OCI-LY3 (cell line): ENCODE results near the gene VASN.

ENCODE experiments used
- H2AFZ ChIP-seq: fragments of 200-600, 300-600 bp; shearing (Covaris generic); 2 replicates; pipeline ENCODE4 v1.6.0; 2014; ENCODE audit warnings: antibody characterized with exemption, low read depth, low read length
- H3K27ac ChIP-seq: fragments of 200-600, 300-600 bp; sonication (generic); 2 replicates; pipeline ENCODE4 v1.5.1; 2014; ENCODE audit warnings: mild to moderate bottlenecking, low read length, moderate library complexity, mixed read lengths
- H3K27me3 ChIP-seq: fragments of 200-600, 300-600 bp; sonication (generic); 2 replicates; pipeline ENCODE4 v1.6.1; 2014; ENCODE audit warnings: low read depth, low read length, mixed read lengths
- H3K36me3 ChIP-seq: fragments of 200-600, 300-600 bp; sonication (generic); replicated peaks from 2 replicates; pipeline ENCODE3; 2014; ENCODE audit warnings: low read depth, low read length, mixed read lengths
- H3K4me1 ChIP-seq: fragments of 300-600, 200-600 bp; sonication (generic); 2 replicates; pipeline ENCODE4 v1.6.1; 2014; ENCODE audit warnings: low read length, mixed read lengths
- H3K4me2 ChIP-seq: fragments of 200-600, 300-600 bp; sonication (generic); 2 replicates; pipeline ENCODE4 v1.6.1; 2014; ENCODE audit warnings: low read length, mixed read lengths
- H3K4me3 ChIP-seq: fragments of 300-600, 200-600 bp; sonication (generic); 2 replicates; pipeline ENCODE4 v1.5.1; 2014; ENCODE audit warnings: antibody characterized with exemption, mild to moderate bottlenecking, low read length, moderate library complexity
- H3K79me2 ChIP-seq: fragments of 300-600, 200-600 bp; shearing (Covaris generic); 2 replicates; pipeline ENCODE4 v1.6.1; 2014; ENCODE audit warnings: mild to moderate bottlenecking, low read length, mixed read lengths
- H3K9ac ChIP-seq: fragments of 300-600, 200-600 bp; shearing (Covaris generic); 2 replicates; pipeline ENCODE4 v1.6.0; 2014; ENCODE audit warnings: mild to moderate bottlenecking, low read length, moderate library complexity
- H3K9me3 ChIP-seq: fragments of 200-600, 300-600 bp; shearing (Covaris generic); 2 replicates; pipeline ENCODE4 v1.6.1; 2014; ENCODE audit warnings: low read length, mixed read lengths; ENCODE audit not compliant: insufficient read depth
- H4K20me1 ChIP-seq: fragments of 200-600, 300-600 bp; sonication (generic); 2 replicates; pipeline ENCODE4 v1.6.1; 2016; ENCODE audit warnings: low read length, mixed read lengths; ENCODE audit not compliant: insufficient read depth
- EZH2phosphoT487 ChIP-seq: fragments of 200-600 bp; shearing (Covaris generic); IDR thresholded peaks from 2 replicates; pipeline ENCODE4 v1.6.1; 2018; ENCODE audit warnings: antibody characterized with exemption, mixed run types, low read depth
- TF ChIP-seq, protein P1 (sequence below): fragments of 200-600, 300-600 bp; sonication (generic); IDR thresholded peaks from 2 replicates; pipeline ENCODE4 v1.5.1; 2014; ENCODE audit warnings: antibody characterized with exemption, low read length, low read depth

Gene VASN

DNA sequence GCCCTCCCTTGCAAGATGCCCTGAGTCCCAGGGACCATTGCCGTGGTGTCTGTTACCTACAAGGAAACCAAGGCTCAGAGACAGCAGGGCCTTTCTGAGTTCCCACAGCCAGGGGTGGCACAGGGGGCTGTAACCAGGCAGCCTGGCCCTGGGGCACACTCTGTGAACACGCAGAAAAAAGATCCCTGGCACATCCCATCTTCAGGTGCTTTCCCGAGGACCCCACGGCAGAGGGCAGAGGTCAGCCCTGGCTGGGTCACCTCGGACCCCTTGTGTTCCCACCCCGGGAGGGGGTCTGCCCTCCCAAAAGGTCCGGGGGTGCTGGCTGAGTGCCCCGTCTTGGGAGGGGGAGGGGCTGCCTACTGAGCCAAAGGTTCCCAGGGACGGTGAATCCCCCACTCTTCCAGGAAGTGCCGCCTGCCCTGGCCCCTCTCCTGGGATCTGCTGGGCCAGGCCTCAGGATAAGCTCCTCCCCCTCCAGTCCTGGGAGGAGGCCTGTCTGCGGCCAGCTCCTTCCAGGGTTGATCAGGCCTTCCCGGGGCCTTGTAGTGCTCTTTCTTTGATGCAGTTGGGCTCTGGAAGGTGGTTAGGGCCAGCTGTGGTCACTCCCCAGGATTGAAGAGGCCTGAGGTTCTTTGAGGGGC lies 47.7 kb upstream of the VASN start:
- TF ChIP-seq EZH2phosphoT487, result no peak
- TF ChIP-seq, protein P1, sequence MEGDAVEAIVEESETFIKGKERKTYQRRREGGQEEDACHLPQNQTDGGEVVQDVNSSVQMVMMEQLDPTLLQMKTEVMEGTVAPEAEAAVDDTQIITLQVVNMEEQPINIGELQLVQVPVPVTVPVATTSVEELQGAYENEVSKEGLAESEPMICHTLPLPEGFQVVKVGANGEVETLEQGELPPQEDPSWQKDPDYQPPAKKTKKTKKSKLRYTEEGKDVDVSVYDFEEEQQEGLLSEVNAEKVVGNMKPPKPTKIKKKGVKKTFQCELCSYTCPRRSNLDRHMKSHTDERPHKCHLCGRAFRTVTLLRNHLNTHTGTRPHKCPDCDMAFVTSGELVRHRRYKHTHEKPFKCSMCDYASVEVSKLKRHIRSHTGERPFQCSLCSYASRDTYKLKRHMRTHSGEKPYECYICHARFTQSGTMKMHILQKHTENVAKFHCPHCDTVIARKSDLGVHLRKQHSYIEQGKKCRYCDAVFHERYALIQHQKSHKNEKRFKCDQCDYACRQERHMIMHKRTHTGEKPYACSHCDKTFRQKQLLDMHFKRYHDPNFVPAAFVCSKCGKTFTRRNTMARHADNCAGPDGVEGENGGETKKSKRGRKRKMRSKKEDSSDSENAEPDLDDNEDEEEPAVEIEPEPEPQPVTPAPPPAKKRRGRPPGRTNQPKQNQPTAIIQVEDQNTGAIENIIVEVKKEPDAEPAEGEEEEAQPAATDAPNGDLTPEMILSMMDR, result no peak
- Histone ChIP-seq H3K27ac (no peak overlapping the region), H3K79me2 (no peaks in the 10 kb centered on the region), H3K4me3 (no peak overlapping the region), H2AFZ (no peak overlapping the region), H3K36me3 (no peaks in the 10 kb centered on the region), H3K27me3 (0 out of 2 replicates have a peak, but pooled peaks cover 9% of the 10 kb centered on the region), H3K4me1 (peaks cover 27% of the 10 kb centered on the region), H3K9me3 (no peaks in the 10 kb centered on the region), H3K4me2 (no peak overlapping the region), H3K9ac (no peak overlapping the region), H4K20me1 (no peaks in the 10 kb centered on the region)

DNA sequence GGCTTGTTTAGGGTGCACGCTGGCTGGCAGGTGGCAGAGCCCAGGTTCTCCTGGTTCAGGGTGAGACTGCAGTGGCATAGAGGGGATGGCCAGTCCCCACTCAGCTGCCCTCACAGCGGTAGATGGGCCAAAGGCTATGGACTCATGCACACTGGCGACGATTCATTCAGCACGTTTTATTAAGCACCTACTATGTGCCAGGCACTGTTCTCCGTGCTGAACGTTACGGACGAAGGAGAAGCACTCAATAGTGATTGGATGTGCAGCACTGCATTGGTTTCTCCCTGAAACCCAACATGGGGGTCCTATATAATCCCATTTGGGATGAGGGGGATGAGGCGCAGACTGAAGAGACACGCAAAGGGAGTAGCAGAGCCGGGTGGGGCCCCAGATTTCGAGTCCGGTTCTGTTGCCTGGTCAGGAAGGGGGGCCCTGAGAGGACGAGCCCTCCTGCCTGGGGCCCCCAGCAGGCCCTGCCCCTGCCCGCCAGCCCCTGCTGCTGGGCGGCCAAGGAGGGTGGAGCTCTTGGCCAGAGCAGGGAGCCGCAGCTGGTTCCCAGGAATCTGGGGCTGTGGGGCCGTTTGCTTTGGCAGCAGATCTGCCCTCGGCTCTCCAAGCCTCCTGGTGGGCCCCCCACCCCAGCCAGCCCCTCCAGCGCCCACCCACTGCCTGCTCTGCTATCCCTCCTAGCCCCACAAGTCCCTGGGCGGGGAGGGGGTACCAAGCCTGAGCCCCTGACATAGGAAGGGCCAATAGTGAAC lies 47.0 kb upstream of the VASN start:
- H3K27me3 ChIP-seq, result 0 out of 2 replicates have a peak, but pooled peaks cover 4% of the 10 kb centered on the region
- no peaks in the 10 kb centered on the region for H3K79me2 ChIP-seq
- H3K4me3 ChIP-seq, result no peak overlapping the region
- H3K36me3 ChIP-seq, result no peaks in the 10 kb centered on the region
- no peak overlapping the region for H3K4me2 ChIP-seq
- no peaks in the 10 kb centered on the region for H4K20me1 ChIP-seq
- H3K9me3 ChIP-seq, result no peaks in the 10 kb centered on the region
- H2AFZ ChIP-seq, result no peak overlapping the region
- TF ChIP-seq, protein P1, result no peak
- TF ChIP-seq EZH2phosphoT487, result no peak
- peaks cover 20% of the 10 kb centered on the region for H3K4me1 ChIP-seq
- H3K27ac ChIP-seq, result no peak overlapping the region
- H3K9ac ChIP-seq, result no peak overlapping the region

DNA sequence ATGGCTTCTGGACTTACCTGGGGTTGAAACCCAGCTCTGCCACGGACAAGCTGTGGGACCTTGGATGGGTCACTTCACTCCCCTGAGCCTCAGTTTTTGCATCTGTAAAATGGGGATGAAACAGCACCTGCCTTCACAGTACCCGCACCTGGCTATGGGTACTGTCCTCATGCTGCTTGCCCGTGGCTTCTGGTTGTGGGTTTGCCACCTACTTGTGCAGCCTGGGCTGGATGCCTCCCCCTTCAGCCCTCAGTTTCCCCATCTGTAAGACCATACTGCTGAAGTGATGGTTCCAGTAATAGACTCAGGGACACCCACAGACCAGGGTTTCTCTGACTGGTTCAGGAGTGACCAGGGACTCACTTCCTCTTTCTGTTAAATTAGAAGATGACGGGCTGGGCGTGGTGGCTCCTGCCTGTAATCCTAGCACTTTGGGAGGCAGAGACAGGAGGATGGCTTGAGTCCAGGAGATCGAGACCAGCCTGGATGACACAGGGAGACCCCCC lies 46.3 kb upstream of the VASN start:
- Histone ChIP-seq H3K9ac (no peak overlapping the region), H3K79me2 (no peaks in the 10 kb centered on the region), H2AFZ (no peak overlapping the region), H3K36me3 (no peaks in the 10 kb centered on the region), H3K9me3 (no peaks in the 10 kb centered on the region), H3K4me1 (peaks cover 19% of the 10 kb centered on the region), H3K4me2 (no peak overlapping the region), H3K27ac (no peak overlapping the region), H3K27me3 (no peaks in the 10 kb centered on the region), H3K4me3 (no peak overlapping the region), H4K20me1 (no peaks in the 10 kb centered on the region)
- TF ChIP-seq, protein P1, result no peak
- no peak for TF ChIP-seq EZH2phosphoT487

DNA sequence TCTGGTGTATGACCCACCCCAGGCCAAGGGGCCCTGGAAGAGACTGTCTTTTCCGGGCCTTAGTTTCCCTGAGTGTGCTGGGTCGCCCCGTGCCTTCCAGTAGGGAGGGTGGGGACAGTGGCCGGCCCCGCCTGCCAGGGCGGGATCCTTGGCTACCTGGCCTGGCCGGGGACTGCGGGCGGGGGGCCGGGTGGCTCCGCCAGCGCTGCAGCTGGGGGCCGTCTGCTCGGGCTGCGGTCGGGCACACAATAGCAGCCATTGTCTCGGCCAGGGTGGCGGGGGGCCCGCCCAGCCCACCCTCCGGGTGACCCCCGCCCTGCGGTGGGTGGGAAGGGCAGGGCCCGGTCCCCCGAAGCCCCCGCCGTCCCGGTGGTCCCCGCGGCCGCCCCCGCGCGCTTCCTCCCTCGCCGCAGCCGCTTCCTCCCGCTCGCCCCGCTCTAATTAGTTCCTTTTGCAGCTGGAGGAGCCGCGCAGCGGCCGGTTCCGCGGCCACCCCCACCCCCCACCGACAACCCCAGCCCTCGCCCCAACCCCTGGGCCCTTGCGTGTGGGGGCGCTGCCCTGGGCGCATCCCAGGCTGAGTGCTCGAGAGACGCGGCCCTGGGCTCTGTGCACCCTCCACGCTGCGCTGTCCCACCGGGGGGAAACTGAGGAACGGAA lies 44.1 kb upstream of the VASN start:
- Histone ChIP-seq H3K4me2 (peak overlapping the region; percentile 88), H3K9ac (peak overlapping the region; percentile 82), H3K9me3 (no peaks in the 10 kb centered on the region), H2AFZ (peak overlapping the region; percentile 74), H3K4me3 (peak overlapping the region; percentile 89), H3K27me3 (no peaks in the 10 kb centered on the region), H3K27ac (no peak overlapping the region), H3K79me2 (no peaks in the 10 kb centered on the region), H4K20me1 (no peaks in the 10 kb centered on the region), H3K4me1 (peaks cover 19% of the 10 kb centered on the region), H3K36me3 (no peaks in the 10 kb centered on the region)
- TF ChIP-seq, protein P1, result no peak
- TF ChIP-seq EZH2phosphoT487, result no peak
